ENCODE results near the gene STK32C.
"Not testable (repeated sequence)": the region's sequence is repeated elsewhere in the genome, so short reads cannot be mapped to it uniquely, and the experiment has no call there.

STK32C gene

DNA sequence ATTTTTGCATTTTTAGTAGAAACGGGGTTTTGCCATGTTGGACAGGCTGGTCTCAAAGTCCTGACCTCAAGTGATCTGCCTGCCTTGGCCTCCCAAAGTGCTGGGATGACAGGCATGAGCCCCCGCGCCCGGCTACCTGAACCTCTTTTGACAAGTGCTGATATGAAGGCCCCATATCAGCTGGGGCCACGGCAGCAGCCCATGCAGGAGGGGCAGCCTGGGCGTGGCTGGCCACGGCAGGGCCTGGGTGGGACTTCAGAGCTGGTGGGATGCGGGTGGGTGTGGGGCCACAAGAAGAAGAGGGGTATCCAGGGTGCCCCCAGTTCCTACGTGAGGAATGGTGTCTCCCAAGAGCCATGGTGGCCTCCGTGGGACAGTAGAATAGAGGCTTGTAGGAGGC lies 31.1 kb upstream of the STK32C start:
- in situ Hi-C loops (cut with MboI; ENCODE audit: low sequenced_read_pairs) = no loop called here

DNA sequence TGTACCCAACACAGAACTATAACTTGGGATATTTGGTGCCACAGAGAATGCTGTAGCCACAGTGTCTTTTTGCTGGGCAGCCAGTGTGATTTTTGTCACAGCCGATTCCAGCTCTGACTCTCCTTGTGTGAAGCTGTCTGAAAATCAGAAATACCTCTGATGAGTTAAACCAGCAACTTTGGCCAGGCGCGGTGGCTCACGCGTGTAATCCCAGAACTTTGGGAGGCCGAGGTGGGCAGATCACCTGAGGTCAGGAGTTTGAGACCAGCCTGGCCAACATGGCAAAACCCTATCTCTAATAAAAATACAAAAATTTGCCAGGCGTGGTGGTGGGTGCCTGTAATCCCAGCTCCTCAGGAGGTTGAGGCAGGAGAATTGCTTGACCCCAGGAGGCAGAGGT lies 30.1 kb upstream of the STK32C start:
- in situ Hi-C loops (cut with MboI; ENCODE audit: low sequenced_read_pairs) = not testable (repeated sequence)

DNA sequence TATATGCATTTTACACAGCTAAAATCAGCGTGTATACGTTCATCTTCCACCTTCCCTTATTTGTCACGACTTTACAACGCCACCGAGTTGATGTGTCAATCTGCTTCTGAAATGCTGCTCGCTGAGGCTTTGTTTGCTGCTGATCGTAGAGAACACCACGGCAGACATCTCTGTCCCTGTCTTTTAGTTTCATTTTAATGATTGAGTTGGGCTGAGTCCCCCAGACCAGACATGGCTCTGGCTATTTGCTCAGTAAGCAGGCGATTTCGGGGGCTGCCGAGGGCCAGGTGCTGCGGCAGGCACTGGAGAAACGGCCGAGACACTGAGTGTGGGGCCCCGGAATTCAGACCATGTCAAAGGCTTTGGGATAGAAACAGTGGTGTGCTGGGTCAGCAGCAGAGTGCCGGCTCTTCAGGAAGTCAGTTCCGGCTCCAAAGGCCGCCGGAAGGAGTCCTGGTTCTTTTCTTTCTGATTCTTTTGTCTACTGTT lies 29.2 kb upstream of the STK32C start:
- in situ Hi-C loops (cut with MboI; ENCODE audit: low sequenced_read_pairs) = no loop called here

DNA sequence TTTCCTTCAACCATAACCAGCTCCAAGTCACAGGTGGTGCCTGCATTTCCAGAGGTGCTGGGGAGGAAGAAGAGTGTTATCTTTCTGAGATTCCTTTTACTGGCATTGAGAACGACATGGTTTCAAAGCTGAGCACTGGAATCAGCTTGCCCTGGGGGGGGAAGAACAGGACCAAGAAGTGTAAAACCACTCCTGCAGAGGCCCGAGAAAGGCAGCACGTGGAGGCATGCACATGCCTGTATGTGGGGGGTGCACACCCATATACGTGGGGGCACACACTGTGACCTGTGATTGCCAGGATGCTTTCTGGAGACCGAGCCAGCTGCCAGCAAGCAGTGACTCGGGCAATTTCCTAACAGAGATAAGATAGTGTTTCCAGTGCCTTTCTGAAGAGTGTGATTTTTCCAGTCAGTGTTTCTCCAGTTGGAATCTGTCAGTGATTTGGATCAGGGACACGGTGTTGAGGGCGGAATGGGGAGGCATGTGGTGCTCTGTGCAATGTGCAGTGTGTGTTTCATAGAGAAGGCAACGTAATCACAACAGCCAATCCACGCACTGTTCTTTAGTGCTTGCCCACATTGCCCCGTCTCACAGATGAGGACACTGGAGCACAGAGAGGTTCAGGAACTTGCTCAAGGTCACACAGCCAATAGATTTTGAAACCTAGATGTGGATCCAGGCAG lies 28.5 kb upstream of the STK32C start:
- in situ Hi-C loops (cut with MboI; ENCODE audit: low sequenced_read_pairs) = no loop called here

DNA sequence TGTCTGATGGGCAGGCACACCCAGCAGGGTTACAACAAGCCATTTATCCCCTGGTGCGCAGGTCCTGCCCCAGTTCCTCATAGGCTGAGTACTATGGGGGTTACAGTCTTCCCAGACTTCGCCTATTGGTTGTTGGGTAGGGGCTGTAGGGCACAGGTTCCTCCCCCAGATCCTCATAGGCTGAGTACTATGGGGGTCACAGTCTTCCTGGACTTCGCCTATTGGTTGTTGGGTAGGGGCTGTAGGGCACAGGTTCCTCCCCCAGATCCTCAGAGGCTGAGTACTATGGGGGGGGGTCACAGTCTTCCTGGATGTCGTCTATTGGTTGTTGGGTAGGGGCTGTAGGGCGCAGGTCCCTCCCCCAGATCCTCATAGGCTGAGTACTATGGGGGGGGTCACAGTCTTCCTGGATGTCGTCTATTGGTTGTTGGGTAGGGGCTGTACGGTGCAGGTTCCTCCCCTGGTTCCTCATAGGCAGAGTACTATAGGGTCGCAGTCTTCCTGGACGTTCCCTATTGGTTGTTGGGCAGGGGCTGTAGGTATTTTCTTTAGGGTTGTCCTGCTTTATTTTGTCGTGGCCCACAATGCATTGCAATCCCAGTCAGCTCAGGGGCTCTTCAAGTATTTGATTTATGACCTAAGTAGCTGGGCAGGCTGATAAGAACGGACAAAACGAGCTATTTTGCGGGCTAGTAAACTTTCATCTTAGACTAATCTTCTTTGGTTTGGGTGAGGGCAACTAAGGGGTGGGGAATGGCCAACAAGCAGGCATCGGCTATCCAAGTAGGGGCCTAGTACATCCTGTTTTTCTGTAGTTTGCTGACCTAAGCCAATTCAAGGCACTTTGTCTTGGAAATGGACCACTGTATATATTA lies 27.7 kb upstream of the STK32C start:
- in situ Hi-C loops (cut with MboI; ENCODE audit: low sequenced_read_pairs) = no loop called here

DNA sequence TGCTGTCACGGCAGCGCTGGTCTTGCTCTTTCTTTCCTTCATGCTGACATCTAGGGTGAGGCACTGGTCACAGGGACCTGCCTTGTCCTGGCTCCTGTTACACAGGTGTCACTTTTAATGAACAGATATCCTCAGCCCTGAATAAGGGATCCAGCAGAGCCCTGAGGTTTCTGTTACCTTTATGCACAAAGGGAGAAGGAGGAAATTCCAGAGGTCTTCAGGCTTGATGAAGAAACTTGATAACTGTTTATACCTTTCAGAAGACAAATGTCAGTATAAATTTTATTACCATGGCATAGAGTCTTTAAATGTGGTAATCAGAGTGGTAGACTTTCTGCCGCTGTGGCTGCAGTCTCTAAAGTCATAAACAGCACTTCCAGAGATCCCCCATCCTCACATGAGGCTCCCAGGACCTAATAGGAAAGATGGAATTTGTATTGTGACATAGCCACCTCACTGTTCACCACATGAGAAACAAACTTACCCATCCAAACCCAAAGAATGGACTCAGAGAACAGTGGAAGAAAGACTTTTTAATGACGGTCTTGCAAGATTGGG lies 27.0 kb upstream of the STK32C start:
- in situ Hi-C loops (cut with MboI; ENCODE audit: low sequenced_read_pairs) = no loop called here

DNA sequence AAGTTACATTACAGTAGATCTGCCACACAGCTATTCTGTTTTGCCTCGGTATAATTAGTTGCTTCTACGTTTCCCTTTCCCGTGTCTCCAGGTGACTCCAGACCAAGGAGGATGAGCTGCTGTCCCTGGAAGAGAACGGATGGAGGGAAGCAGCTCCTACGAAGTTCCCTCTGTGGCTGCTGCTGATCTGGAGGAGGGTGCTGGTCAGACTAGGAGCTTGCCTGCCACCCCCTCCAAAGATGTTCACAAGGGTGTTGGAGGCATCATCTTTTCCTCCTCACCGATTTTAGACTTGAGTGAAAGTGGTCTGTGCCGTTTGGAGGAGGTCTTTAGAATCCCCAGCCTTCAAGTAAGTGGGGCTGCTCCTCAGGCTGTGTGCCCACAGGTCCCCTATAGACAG lies 25.6 kb upstream of the STK32C start:
- in situ Hi-C loops (cut with MboI; ENCODE audit: low sequenced_read_pairs) = no loop called here

DNA sequence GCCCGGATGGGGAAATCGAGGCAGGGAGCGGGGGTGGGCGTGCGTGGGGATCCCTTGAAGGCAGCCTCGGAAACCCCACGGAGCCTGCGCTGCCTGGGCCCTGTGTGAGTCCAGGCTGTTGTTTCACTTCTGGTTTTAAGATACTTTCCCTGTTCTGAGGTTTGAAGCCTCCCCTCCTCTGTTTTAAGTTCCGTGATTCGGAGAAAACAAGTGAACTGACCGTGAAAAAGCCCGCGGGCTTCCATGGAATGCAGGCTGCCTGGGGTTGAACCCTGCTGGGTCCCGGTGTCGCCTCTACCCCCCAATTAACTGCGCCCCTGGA lies 24.6 kb upstream of the STK32C start:
- in situ Hi-C loops (cut with MboI; ENCODE audit: low sequenced_read_pairs) = no loop called here

DNA sequence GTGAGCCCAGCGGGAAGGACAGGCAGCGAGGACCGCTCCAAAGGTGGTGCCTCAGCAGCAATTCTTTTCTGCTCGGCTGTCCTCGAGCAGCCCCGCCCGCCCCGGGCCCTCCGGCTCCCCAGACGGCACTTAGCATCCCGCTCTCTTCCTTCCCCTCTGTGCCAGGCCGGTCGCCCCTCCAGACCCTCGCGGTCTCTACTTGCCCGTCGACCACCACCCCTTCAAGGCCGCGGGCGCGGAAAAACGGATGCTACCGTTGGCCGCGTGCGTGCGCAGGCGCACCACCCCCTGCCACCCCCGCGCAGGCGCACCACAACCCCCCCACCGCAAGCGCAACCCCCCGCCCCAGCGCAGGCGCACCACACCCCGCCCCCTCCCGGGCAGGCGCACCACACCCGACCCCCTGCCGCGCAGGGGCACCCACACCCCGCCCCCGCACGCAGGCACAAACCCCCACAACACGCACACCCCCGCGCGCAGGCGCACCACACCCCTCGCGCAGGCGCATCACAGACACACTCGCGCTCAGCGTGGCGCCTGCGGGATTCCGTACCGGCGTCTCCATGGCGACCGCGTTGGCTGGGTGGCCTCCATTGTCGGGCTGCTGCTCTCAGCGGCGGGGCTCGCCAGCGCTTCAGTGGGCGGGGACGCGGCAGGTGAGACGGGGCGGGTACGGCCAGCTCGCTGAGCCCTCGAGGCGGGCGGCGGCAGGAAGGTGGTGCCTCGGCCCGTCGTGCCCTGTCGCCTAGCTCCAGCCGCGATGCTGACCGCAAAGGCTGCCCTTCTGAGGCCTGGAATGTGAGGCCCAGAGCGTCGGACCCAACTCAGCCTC lies 24.1 kb upstream of the STK32C start, which contains the start of gene LRRC27:
Gene LRRC27 (plus strand): TSS at position 593 of the 832 bp plus-strand sequence. CDS start 1,332 bp downstream, outside the sequence.
- in situ Hi-C loops (cut with MboI; ENCODE audit: low sequenced_read_pairs) = no loop called here

DNA sequence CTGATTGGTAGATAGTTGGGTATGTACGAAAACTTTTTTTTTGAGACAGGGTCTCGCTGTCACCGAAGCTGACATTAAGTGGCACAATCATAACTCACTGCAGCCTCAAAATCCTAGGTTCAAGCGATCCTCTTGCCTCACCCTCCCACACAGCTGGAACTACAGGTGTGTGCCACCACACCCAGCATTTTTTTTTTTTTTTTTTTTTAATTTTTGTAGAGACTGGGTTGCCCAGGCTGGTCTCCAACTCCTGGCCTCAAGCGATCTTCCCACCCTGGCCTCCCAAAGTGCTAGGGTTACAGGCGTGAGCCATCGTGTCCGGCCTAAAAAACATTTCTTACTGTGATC lies 22.7 kb upstream of the STK32C start:
- in situ Hi-C loops (cut with MboI; ENCODE audit: low sequenced_read_pairs) = no loop called here

DNA sequence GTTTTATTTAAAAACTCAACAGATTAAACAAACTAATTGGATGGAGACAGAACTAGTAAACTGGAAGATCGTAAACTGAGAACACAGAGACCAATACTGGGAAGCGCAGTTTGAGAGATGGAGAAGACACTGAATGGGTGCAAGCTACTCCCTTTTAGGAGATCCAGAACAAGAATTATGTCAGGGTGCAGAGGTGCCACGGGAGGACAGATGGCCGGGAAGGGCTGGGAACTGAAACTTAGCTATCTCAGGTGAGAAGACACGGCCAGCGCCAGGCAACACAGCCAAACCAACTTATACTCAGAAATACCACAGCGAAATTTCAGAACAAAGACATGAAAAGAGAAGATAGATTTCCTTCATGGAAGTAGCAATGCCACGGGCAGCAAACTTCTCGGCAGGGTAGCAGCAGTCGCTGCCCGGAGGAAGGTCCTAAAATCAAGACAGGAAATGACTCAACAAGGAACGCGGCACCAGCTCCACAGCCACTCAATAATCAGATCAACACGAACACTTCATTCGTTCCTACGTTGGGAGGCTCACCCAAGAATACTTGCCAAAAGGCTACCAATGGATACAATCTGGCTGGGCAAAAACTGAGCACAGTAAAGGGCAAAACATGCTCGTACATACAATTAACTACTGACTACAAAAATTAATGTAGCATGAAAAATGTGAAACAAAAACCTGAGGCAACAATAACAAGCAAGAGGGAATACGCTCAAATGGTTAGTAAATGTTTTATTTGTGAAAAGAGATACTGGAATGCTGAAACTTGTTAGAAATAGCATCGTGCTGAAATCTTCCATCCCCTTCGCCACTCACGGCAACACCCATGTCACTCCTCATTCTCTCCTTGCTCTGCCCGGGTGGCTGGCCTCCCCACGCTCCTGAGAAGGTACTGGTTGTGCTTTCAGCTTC lies 22.1 kb upstream of the STK32C start:
- in situ Hi-C loops (cut with MboI; ENCODE audit: low sequenced_read_pairs) = no loop called here

DNA sequence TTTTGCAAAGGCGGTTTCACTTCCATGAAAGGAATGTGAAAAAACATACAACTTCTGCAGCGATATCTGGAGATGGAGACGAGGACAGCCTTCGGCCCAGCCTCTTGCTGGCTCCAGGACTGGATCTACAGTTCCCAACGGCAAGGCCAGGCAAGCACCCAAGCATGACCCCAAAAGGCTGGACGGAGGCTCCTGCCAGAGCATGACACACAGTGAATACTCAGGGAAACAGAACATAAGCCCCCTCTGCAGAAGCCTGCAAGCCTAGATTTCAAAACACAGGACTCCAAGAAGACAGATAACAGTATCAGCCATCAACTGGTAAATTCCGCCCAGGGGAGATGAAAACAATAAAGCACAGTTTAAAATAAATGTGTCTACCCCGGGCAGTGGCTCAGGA lies 21.0 kb upstream of the STK32C start:
- in situ Hi-C loops (cut with MboI; ENCODE audit: low sequenced_read_pairs) = no loop called here

DNA sequence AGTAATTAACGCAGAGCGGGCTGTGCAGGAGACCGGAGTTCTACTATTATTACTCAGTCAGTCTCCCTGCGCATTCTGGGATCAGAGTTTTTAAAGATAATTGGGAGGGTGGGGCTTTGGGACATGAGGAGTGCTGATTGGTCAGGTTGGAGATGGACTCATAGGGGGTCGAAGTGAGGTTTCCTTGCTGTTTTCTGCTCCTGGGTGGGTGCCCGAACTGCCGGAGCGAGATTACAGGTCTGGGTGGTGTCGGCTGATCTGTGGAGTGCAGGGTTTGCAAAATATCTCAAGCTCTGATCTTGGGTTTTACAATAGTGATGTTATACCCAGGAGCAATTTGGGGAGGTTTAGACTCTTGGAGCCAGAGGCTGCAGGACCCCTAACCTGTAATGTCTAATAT lies 20.4 kb upstream of the STK32C start:
- in situ Hi-C loops (cut with MboI; ENCODE audit: low sequenced_read_pairs) = no loop called here

DNA sequence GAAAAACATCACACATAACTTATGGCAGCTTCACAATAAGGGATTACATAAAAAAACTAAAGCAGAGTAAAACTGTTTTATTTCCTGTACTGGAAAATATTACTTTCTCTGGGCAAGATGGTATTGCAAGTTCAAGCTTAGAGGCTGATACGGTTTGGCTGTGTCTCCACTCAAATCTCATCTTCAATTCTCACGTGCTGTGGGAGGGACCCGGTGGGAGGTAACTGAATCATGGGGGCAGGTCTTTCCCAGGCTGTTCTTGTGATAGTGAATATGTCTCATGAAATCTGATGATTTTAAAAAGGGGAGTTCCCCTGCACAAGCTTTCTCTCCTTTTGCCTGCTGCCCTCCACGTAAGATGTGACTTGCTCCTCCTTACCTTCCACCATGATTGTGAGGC lies 19.2 kb upstream of the STK32C start:
- in situ Hi-C loops (cut with MboI; ENCODE audit: low sequenced_read_pairs) = no loop called here

DNA sequence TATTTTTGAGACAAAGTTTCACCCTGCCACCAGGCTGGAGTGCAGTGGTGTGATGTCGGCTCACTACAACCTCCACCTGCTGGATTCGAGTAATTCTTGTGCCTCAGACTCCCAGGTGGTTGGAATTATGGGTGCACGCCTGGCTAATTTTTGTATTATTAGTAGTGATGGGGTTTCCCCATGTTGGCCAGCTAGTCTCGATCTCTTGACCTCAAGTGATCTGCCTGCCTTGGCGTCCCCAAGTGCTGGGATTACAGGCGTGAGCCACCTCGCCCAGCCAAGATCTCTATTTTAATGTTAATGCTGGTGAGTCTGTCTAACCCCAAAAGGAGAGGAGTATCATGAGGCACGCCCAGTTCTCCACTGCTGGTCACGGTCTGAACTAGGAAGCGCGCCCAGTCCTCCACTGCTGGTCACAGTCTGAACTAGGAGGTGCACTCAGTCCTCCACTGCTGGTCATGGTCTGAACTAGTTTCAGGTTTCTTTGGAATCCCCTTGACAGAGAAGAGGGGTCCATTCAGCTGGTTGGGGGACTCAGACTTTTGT lies 18.7 kb upstream of the STK32C start:
- in situ Hi-C loops (cut with MboI; ENCODE audit: low sequenced_read_pairs) = no loop called here

DNA sequence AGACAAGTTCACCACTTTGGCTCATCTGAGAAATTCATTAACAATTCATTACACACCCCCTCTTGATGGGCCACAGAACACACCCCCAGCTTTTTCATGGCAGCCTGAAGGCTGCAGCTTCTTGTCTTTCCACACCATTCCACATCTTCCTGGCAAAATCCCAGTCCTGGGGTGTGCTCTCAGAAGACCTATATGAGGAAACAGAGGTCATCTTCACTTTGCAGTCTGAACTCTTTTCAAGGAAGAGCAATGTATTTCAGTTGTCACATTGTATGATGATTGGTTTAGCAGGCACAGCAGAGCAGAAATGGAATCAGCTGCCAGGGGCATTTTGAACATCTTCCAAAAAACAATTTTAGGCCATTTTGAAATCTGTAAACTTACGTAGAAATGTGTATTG lies 16.4 kb upstream of the STK32C start:
- in situ Hi-C loops (cut with MboI; ENCODE audit: low sequenced_read_pairs) = no loop called here

DNA sequence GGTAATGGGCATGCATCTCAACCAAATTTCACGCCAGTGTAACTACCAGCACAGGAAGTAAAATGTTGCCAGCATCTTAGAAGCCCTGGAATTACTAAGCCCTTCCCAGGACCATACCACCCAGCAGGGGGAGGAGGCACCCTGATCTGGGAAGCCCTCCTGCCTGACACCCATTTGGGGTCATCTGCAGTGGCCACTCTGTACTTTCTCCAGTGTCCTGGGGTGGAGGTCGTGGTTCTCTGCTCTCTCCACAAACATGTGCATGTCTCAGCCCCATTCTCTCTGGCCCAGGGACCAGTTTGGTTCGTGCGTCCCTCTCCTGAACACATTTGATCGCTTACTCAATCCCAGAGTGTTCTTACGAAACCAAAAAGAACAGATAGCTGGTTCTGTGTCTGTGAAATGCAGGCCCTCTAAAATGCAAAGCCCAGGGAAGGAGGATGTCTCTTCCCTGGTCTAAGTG lies 14.9 kb upstream of the STK32C start:
- in situ Hi-C loops (cut with MboI; ENCODE audit: low sequenced_read_pairs) = no loop called here

DNA sequence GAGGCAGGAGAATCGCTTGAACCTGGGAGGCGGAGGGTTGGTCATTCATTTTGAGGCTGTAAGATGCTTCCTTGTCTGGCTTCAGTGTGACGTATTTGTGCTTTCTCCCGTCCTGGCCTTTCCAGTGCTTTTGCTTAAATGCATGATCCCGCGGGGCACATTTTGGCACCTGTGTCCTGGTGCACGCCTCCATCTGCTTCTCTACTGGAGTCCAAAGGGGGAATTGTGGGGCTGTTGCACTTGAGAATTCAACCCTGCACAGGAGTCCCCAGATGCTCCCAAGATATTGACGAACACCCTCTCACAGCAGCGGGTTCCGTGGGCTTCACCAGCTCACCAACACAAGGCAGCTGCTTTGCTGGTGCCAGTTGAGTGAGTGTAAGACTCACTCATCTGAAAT lies 14.0 kb upstream of the STK32C start:
- in situ Hi-C loops (cut with MboI; ENCODE audit: low sequenced_read_pairs) = no loop called here

DNA sequence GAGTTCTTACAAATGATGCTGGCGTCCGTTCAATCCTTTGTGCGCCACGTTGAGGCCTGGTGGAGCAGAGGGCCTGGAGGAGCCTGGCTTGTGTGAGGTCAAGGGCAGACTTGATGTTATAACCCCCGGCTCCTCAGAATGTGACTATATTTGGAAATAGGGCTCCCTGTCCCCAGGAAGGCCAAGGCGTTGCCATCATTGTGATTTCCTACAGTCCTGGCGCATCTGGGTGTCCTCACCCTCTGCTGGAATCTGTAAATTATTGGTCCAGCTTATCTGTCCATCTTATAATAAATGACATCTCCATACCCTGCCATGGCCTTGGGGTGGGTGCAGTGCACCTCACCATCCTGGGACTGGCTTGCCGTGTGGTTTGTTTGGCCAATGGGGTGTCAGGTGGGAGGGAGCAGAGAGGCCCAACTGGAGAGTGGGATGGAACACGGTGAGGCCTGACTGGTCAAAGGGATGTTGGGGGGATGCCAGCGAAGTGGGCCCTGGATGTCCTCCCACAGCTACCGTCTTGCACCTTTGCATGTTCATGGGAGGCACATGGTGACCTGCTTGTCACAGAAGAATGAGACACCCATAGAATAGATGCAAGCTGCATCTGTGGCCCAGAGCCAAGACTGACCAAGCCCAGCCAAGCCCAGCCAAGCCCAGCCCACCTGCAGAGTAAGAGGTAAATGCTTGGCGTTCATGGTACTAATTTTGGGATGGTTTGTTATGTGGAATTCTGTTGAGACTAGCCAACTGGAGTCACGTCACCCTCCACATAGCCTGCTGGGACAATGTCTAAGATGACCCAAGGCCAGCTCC lies 13.1 kb upstream of the STK32C start:
- in situ Hi-C loops (cut with MboI; ENCODE audit: low sequenced_read_pairs) = no loop called here
